NT2/D1 (cell line): ENCODE data around the gene RFT1.

Experiments used
- YY1 ChIP-seq: IDR thresholded peaks from 2 replicates; pipeline ENCODE4 v1.6.1; 2011; ENCODE audit not compliant: insufficient read length, insufficient read depth
- ZNF274 ChIP-seq: IDR thresholded peaks from 2 replicates; pipeline ENCODE4 v1.6.1; 2011; ENCODE audit warnings: mild to moderate bottlenecking, low read depth, low read length

DNA sequence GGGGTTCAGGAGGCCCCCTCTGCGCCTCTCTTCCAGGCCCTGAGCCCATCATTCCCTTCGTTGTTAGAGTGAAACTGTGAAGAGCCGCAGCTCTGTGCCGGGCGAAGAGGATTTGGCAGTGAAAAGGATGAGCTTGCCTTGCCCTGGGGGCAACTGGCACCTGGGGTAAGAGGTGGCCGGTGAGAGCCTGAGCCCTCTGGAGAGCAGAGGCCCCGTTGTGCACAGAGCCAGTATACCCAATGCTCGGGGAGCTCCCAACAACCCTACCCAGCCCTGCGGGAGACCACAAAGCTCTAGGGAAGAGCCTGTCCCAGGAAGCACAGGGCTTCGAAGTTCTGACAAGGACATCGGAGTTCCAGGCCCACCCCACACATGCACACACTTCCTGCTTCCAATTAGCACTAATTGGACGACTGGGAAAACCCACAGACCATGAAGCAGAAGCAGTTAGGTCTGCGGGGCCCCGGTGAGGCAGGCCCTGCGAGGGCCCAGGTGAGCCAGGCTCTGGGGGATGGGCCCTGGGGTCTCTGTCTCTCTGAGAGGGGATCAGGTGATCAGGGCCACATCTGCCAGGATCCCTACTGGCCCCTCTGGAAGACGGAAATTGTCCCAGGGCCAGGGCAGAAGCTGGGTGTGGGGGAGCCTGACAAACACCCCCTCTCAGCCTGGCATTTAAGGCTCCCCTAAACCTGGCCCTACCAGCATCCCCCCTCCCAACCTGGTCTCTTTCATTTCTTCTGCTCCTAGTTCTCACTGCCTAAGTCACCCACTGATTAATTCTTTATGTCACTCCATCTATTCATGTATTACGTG, 56.5 kb downstream of the RFT1 start:
- TF ChIP-seq YY1 (no peak), ZNF274 (no peak)
